Activated CD8-positive, alpha-beta T cell treated with anti-CD3 and anti-CD28 coated beads for 36 hours (primary cell): ENCODE data around the gene PRRC2B. TPM values are rescaled to one million over a fixed set of nuclear protein-coding genes. Genes with fewer than 3 reads are reported as not detected.

Experiments
- ATAC-seq: fragments of 200-7000 bp; cut with Tn5 transposase; one replicate; pipeline ENCODE4 v1.10.0; 2021; ENCODE audit warnings: mild to moderate bottlenecking, moderate library complexity
- CTCF ChIA-PET: fragments of 350-600 bp; sonication (Branson Sonifier 250); formaldehyde crosslinking; loops from one replicate; lab custom pipeline; 2021; ENCODE audit warnings: antibody characterized with exemption; lab: Charles Lee
- POLR2A ChIA-PET: fragments of 350-600 bp; sonication (Branson Sonifier 250); formaldehyde crosslinking; loops from one replicate; lab custom pipeline; 2021; ENCODE audit warnings: antibody characterized with exemption; lab: Charles Lee
- DNase-seq: peaks from one replicate; pipeline ENCODE4 v3.0.0-alpha.2; 2020
- H3K27ac Mint-ChIP-seq: one replicate; pipeline ENCODE4 v1.8.0; 2021; ENCODE audit warnings: mild to moderate bottlenecking, mixed read lengths
- H3K27me3 Mint-ChIP-seq: one replicate; pipeline ENCODE4 v1.8.0; 2021; ENCODE audit warnings: mixed read lengths
- H3K36me3 Mint-ChIP-seq: one replicate; pipeline ENCODE4 v1.8.0; 2021; ENCODE audit warnings: low read depth, mixed read lengths
- H3K4me1 Mint-ChIP-seq: one replicate; pipeline ENCODE4 v1.8.0; 2021; ENCODE audit warnings: low read depth, mixed read lengths
- H3K4me3 Mint-ChIP-seq: one replicate; pipeline ENCODE4 v1.8.0; 2021; ENCODE audit warnings: mild to moderate bottlenecking, moderate library complexity, mixed read lengths
- H3K9me3 Mint-ChIP-seq: one replicate; pipeline ENCODE4 v1.8.0; 2021; ENCODE audit warnings: mixed read lengths
- CTCF ChIP-seq: fragments of 200-600 bp; IDR thresholded peaks from one replicate; pipeline ENCODE4 v1.8.0; 2022; ENCODE audit warnings: antibody characterized with exemption, mild to moderate bottlenecking
- intact Hi-C: fragments of 100-400 bp; cut with micrococcal nuclease; formaldehyde crosslinking; loops from one replicate; pipeline ENCODE4 v1.10.0; 2022
- total RNA-seq, 2 experiments: library from RNA; stranded (reverse); gene quantifications; one replicate each; pipeline ENCODE4 v1.2.3, GENCODE V29; 2021

PRRC2B gene
- total RNA-seq, 2 experiments from 2014 or later, result 134 to 141 TPM

- H3K4me3 Mint-ChIP-seq, result no peak overlapping the region
- CTCF ChIA-PET, result interaction anchor here (0.8 to 1.4 kb wide), 5 partner anchors 14 to 83 kb away, joined by 3 to 5 read pairs (median 3); no protein-coding TSS in a partner anchor
- peak overlapping the region; percentile 69 for H3K27ac Mint-ChIP-seq
- DNase-seq (no peak), ATAC-seq (no peak)
- POLR2A ChIA-PET, result interaction anchor here (0.7 to 1.3 kb wide), 4 partner anchors 11 to 34 kb away, joined by 3 read pairs; no protein-coding TSS in a partner anchor
- intact Hi-C loops, result no loop called here
- peaks cover 40% of the 10 kb centered on the region for H3K36me3 Mint-ChIP-seq
- no peaks in the 10 kb centered on the region for H3K27me3 Mint-ChIP-seq
- TF ChIP-seq CTCF, result no peak
- H3K4me1 Mint-ChIP-seq, result peaks cover 24% of the 10 kb centered on the region
- no peaks in the 10 kb centered on the region for H3K9me3 Mint-ChIP-seq
Observed at GRCh38 chr9:131432597-131433301, 38.9 kb downstream of the PRRC2B start.

GRCh38 chr9:131433302-131433854, 39.5 kb downstream of the PRRC2B start:
- H3K27ac Mint-ChIP-seq, result peak overlapping the region; percentile 43
- DNase-seq, result no peak
- POLR2A ChIA-PET, result interaction anchor here (0.7 to 1.3 kb wide), 3 partner anchors 12 to 28 kb away, joined by 3 read pairs; no protein-coding TSS in a partner anchor
- H3K9me3 Mint-ChIP-seq, result no peaks in the 10 kb centered on the region
- TF ChIP-seq CTCF, result no peak
- intact Hi-C loops, result no loop called here
- H3K4me3 Mint-ChIP-seq, result no peak overlapping the region
- no peaks in the 10 kb centered on the region for H3K27me3 Mint-ChIP-seq
- peaks cover 24% of the 10 kb centered on the region for H3K4me1 Mint-ChIP-seq
- no peak for ATAC-seq
- CTCF ChIA-PET, result interaction anchor here (1.0 to 1.4 kb wide), 5 partner anchors 15 to 84 kb away, joined by 3 to 4 read pairs (median 3); no protein-coding TSS in a partner anchor
- peaks cover 40% of the 10 kb centered on the region for H3K36me3 Mint-ChIP-seq

DNA sequence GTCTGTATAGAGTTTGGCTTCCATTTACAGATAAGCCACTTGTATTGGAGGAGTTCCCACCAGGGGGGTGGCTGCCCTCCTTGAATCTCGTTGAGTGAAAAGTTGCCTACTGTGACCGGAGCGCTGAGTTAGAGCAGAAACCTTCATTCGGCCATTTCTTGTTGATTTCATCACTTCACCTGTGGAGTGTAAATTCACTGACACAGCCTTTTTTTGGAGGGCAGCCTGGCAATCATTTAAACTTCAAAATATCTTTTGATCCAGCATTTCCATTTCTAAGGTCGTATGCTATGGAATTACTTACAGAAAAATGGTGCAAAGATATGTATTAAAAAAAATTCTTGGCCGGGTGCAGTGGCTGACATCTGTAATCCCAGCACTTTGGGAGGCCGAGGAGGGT, 40.8 kb downstream of the PRRC2B start:
- intact Hi-C loops, result no loop called here
- Mint-ChIP-seq H3K9me3 (no peaks in the 10 kb centered on the region), H3K4me3 (no peak overlapping the region), H3K27me3 (no peaks in the 10 kb centered on the region), H3K4me1 (peaks cover 25% of the 10 kb centered on the region), H3K27ac (no peak overlapping the region), H3K36me3 (peaks cover 49% of the 10 kb centered on the region)
- no peak for TF ChIP-seq CTCF
- POLR2A ChIA-PET, result interaction anchor here (1.6 kb wide), 1 partner anchor 16 kb away, joined by 4 read pairs; no protein-coding TSS in a partner anchor
- ATAC-seq (no peak), DNase-seq (no peak)
- CTCF ChIA-PET, result interaction anchor here (1.0 kb wide), 1 partner anchor 17 kb away, joined by 3 read pairs; no protein-coding TSS in a partner anchor

DNA sequence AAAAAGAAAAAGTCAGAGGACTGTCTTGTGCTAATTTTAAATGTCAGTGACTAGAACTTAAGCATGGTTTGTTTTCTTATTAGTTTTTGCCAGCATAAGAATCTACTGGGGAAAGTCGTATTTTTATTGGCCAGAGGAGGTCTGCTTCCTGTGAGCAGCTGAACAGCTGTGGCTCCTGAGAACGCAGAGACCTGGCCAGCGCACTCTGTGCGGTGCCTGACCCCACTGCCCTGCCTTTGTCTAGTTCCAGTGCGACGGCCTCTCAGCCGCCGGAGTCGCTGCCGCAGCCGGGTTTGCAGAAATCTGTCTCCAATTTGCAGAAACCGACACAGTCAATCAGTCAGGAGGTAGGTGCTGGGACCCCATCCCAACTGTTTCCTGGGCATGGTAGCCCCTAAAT, 42.5 kb downstream of the PRRC2B start:
- intact Hi-C loops, result no loop called here
- DNase-seq, result no peak
- H3K27me3 Mint-ChIP-seq, result no peaks in the 10 kb centered on the region
- no peaks in the 10 kb centered on the region for H3K9me3 Mint-ChIP-seq
- no peak overlapping the region for H3K27ac Mint-ChIP-seq
- H3K36me3 Mint-ChIP-seq, result peaks cover 56% of the 10 kb centered on the region
- POLR2A ChIA-PET, result interaction anchor here (1.6 kb wide), 1 partner anchor 18 kb away, joined by 4 read pairs; no protein-coding TSS in a partner anchor
- H3K4me3 Mint-ChIP-seq, result no peak overlapping the region
- H3K4me1 Mint-ChIP-seq, result peaks cover 34% of the 10 kb centered on the region
- ATAC-seq, result no peak
- no peak for TF ChIP-seq CTCF
- CTCF ChIA-PET, result no interaction called here
